MM.1S (cell line): Measurements from ENCODE around the gene SMC4.
"Not testable (repeated sequence)": the region's sequence is repeated elsewhere in the genome, so short reads cannot be mapped to it uniquely, and the experiment has no call there.

ENCODE experiments used
- DNase-seq: peaks from one replicate; pipeline ENCODE4 v3.0.0-alpha.2; 2015
- H2AFZ ChIP-seq: fragments of 300-600 bp; sonication (generic); 2 replicates; pipeline ENCODE4 v1.6.0; 2016; ENCODE audit warnings: antibody characterized with exemption, low read length
- H3F3A ChIP-seq: fragments of 300-600 bp; sonication (generic); 2 replicates; pipeline ENCODE4 v1.6.1; 2016; ENCODE audit warnings: mild to moderate bottlenecking, antibody characterized with exemption, low read length, moderate library complexity, mixed read lengths; ENCODE audit not compliant: insufficient read depth
- H3K27ac ChIP-seq: fragments of 300-600 bp; sonication (generic); 2 replicates; pipeline ENCODE4 v1.5.1; 2016; ENCODE audit warnings: mild to moderate bottlenecking, low read length
- H3K27me3 ChIP-seq: fragments of 300-600 bp; sonication (generic); replicated peaks from 2 replicates; pipeline ENCODE4 v1.6.0; 2016; ENCODE audit warnings: low read length; ENCODE audit not compliant: insufficient read depth
- H3K36me3 ChIP-seq: fragments of 300-600 bp; sonication (generic); replicated peaks from 2 replicates; pipeline ENCODE4 v1.6.1; 2016; ENCODE audit warnings: mild to moderate bottlenecking, low read length, mixed read lengths; ENCODE audit not compliant: insufficient read depth
- H3K4me1 ChIP-seq: fragments of 300-600 bp; sonication (generic); 2 replicates; pipeline ENCODE4 v1.6.1; 2016; ENCODE audit warnings: low read length, mixed read lengths
- H3K4me2 ChIP-seq: fragments of 300-600 bp; sonication (generic); 2 replicates; pipeline ENCODE4 v1.6.0; 2016; ENCODE audit warnings: low read depth, low read length
- H3K4me3 ChIP-seq: fragments of 300-600 bp; sonication (generic); 2 replicates; pipeline ENCODE4 v1.5.1; 2016; ENCODE audit warnings: low read length, mixed read lengths
- H3K79me2 ChIP-seq: fragments of 300-600 bp; sonication (generic); 2 replicates; pipeline ENCODE4 v1.6.1; 2016; ENCODE audit warnings: mixed run types, low read length, mixed read lengths
- H3K9ac ChIP-seq: fragments of 300-600 bp; sonication (generic); 2 replicates; pipeline ENCODE4 v1.6.1; 2016; ENCODE audit warnings: low read length, mixed read lengths
- H3K9me2 ChIP-seq: fragments of 300-600 bp; sonication (generic); replicated peaks from 2 replicates; pipeline ENCODE4 v1.6.1; 2016; ENCODE audit warnings: mild to moderate bottlenecking, low read length, mixed read lengths; ENCODE audit not compliant: insufficient read depth
- H3K9me3 ChIP-seq: fragments of 300-600 bp; sonication (generic); replicated peaks from 2 replicates; pipeline ENCODE4 v1.6.1; 2016; ENCODE audit warnings: mild to moderate bottlenecking, low read length, mixed read lengths; ENCODE audit not compliant: insufficient read depth
- H4K20me1 ChIP-seq: fragments of 300-600 bp; sonication (generic); 2 replicates; pipeline ENCODE4 v1.6.1; 2016; ENCODE audit warnings: mild to moderate bottlenecking, low read length, moderate library complexity, mixed read lengths; ENCODE audit not compliant: insufficient read depth
- CTCF ChIP-seq: fragments of 300-600 bp; sonication (generic); IDR thresholded peaks from 2 replicates; pipeline ENCODE4 v1.5.1; 2016; ENCODE audit warnings: antibody characterized with exemption, low read length, mixed read lengths
- EZH2 ChIP-seq: fragments of 300-600 bp; sonication (generic); optimal IDR thresholded peaks from 2 replicates; pipeline ENCODE3; 2017; ENCODE audit warnings: low read depth, mild to moderate bottlenecking, antibody characterized with exemption, low read length, mixed read lengths
- EZH2phosphoT487 ChIP-seq: fragments of 300-600 bp; sonication (generic); IDR thresholded peaks from 2 replicates; pipeline ENCODE4 v1.6.1; 2018; ENCODE audit warnings: antibody characterized with exemption, low read length

SMC4 gene

DNA sequence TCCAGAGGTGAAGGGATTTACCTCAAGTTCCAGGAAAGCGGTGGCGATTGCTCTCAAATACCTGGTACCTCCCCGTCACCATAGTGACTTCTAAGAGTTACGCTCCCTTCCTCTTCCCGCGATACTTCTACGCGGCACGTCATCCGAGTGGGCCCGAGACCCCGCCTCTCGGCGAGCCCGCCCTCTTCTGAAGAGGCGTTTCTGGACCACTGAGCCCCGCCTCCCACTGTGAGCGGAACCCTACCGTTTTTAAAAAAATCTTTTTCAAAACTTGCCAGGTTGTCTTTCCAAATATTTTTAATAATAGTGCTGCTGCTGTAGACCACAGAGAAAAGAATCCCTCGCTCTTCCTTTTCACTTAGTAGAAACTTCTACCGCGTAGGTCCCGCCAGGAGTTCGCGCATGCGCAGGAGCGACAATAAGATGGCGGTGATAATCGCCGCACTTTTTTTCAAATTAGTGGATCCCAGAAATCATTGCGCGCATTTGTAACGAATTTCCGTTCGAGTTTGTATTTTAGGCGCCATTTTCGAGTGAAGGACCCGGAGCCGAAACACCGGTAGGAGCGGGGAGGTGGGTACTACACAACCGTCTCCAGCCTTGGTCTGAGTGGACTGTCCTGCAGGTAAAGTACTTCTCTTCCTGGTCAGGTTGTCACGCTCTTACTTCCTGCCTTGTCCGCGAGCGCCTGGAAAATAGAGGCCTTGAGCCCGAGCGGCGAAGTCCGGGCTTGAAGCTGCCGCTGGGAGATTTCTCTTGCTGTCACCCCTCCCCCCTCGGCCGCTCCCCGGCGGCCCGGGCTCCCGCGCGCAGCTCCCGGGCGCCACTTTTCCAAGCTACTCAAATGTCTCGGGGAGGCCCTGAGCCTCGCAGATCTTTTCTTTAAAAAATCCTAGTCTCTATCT, at the start of gene SMC4, which contains the start of gene IFT80:
Gene SMC4 (plus strand): TSS at position 526 of the 905 bp plus-strand sequence. CDS start 1,177 bp downstream, outside the sequence.
Gene IFT80 (minus strand): TSS at position 101 of the 905 bp plus-strand sequence. CDS start 14,625 bp downstream, outside the sequence.
- TF ChIP-seq CTCF: no peak
- TF ChIP-seq EZH2: no peak
- TF ChIP-seq EZH2phosphoT487: no peak
- Histone ChIP-seq H3K9ac (peak within 1 kb of the TSS; percentile 98), H3K9me2 (no peaks in the 10 kb centered on the region), H4K20me1 (peaks cover 22% of the 10 kb centered on the region), H3K4me3 (peak within 1 kb of the TSS; percentile 89), H3K4me2 (peak within 1 kb of the TSS; percentile 79), H3K27me3 (no peaks in the 10 kb centered on the region), H3K4me1 (peaks cover 16% of the 10 kb centered on the region), H3K79me2 (peaks cover 92% of the 10 kb centered on the region), H3K27ac (peak within 1 kb of the TSS; percentile 91), H3K9me3 (no peaks in the 10 kb centered on the region), H3F3A (peaks cover 14% of the 10 kb centered on the region), H2AFZ (peak within 1 kb of the TSS; percentile 88), H3K36me3 (peaks cover 13% of the 10 kb centered on the region)
- DNase-seq: peak; percentile 99

DNA sequence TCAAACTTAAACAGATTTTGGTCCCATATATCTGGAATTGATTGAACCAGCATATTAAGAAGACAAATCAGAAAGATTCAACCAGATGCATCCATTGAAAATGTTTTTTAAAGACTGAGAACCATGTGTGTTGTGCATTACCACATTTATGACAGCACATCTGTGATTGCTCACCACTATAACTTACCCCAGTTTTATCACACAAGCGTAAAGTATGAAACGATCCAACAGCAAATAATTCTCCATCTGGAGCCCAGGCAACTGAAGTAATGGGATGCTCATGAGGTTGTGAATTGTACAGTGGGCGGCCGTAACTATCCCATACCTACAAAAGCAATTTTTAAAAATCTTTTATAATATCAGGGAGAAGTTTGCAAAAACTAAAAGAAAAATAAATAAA, 43.6 kb upstream of the SMC4 start:
- no peaks in the 10 kb centered on the region for H3K79me2 ChIP-seq
- no peaks in the 10 kb centered on the region for H3F3A ChIP-seq
- TF ChIP-seq CTCF (no peak), EZH2phosphoT487 (no peak), EZH2 (no peak)
- no peak overlapping the region for H3K4me2 ChIP-seq
- no peak overlapping the region for H3K4me3 ChIP-seq
- H3K27ac ChIP-seq: no peak overlapping the region
- DNase-seq: no peak
- no peaks in the 10 kb centered on the region for H3K9me3 ChIP-seq
- H4K20me1 ChIP-seq: no peaks in the 10 kb centered on the region
- no peak overlapping the region for H2AFZ ChIP-seq
- no peak overlapping the region for H3K9ac ChIP-seq
- H3K4me1 ChIP-seq: peaks cover 5% of the 10 kb centered on the region; the same call in 1 of the 2 replicates
- H3K9me2 ChIP-seq: no peaks in the 10 kb centered on the region
- no peaks in the 10 kb centered on the region; the same call in 1 of the 2 replicates for H3K36me3 ChIP-seq
- H3K27me3 ChIP-seq: no peaks in the 10 kb centered on the region

DNA sequence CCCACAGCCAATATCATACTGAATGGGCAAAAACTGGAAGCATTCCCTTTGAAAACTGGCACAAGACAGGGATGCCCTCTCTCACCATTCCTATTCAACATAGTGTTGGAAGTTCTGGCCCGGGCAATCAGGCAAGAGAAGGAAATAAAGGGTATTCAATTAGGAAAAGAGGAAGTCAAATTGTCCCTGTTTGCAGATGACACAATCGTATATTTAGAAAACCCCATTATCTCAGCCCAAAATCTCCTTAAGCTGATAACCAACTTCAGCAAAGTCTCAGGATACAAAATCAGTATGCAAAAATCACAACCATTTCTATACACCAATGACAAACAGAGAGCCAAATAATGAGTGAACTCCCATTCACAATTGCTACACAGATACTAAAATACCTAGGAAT, 36.6 kb upstream of the SMC4 start:
- not testable (repeated sequence) for H3K4me1 ChIP-seq, H3F3A ChIP-seq, H3K4me2 ChIP-seq

More for the DNA sequence above, 36.6 kb upstream of the SMC4 start:
- H3K36me3 ChIP-seq, H4K20me1 ChIP-seq, H3K9me3 ChIP-seq, H3K27me3 ChIP-seq, H3K4me3 ChIP-seq, H3K9me2 ChIP-seq, H2AFZ ChIP-seq, DNase-seq, H3K79me2 ChIP-seq, H3K27ac ChIP-seq, H3K9ac ChIP-seq: not testable (repeated sequence)
